OCI-LY3 (cell line): ENCODE results near the gene PIK3R2.

Source experiments
- EZH2phosphoT487 ChIP-seq: fragments of 200-600 bp; shearing (Covaris generic); IDR thresholded peaks from 2 replicates; pipeline ENCODE4 v1.6.1; 2018; ENCODE audit warnings: antibody characterized with exemption, mixed run types, low read depth
- TF ChIP-seq, protein P1 (sequence below): fragments of 200-600, 300-600 bp; sonication (generic); IDR thresholded peaks from 2 replicates; pipeline ENCODE4 v1.5.1; 2014; ENCODE audit warnings: antibody characterized with exemption, low read length, low read depth

- TF ChIP-seq, protein P1, sequence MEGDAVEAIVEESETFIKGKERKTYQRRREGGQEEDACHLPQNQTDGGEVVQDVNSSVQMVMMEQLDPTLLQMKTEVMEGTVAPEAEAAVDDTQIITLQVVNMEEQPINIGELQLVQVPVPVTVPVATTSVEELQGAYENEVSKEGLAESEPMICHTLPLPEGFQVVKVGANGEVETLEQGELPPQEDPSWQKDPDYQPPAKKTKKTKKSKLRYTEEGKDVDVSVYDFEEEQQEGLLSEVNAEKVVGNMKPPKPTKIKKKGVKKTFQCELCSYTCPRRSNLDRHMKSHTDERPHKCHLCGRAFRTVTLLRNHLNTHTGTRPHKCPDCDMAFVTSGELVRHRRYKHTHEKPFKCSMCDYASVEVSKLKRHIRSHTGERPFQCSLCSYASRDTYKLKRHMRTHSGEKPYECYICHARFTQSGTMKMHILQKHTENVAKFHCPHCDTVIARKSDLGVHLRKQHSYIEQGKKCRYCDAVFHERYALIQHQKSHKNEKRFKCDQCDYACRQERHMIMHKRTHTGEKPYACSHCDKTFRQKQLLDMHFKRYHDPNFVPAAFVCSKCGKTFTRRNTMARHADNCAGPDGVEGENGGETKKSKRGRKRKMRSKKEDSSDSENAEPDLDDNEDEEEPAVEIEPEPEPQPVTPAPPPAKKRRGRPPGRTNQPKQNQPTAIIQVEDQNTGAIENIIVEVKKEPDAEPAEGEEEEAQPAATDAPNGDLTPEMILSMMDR, result no peak
- no peak for TF ChIP-seq EZH2phosphoT487
Measured at GRCh38 chr19:18149596-18149975, 3.4 kb upstream of the PIK3R2 start.
